Neuronal stem cell (in vitro differentiated cells): Measurements from ENCODE around the gene C8G.

Source experiments
- DNase-seq: peaks from one replicate; pipeline ENCODE4 v3.0.0-alpha.2; 2013; ENCODE audit warnings: low spot score
- H2AFZ ChIP-seq: one replicate; pipeline ENCODE4 v1.6.1; 2013; ENCODE audit warnings: mild to moderate bottlenecking, low read length, inconsistent platforms
- H2AK5ac ChIP-seq: 2 replicates; pipeline ENCODE4 v1.6.1; 2013; ENCODE audit warnings: low read depth, mild to moderate bottlenecking, inconsistent platforms, low read length, moderate library complexity, mixed read lengths
- H2BK120ac ChIP-seq: 2 replicates; pipeline ENCODE4 v1.6.1; 2013; ENCODE audit warnings: low read depth, mild to moderate bottlenecking, inconsistent platforms, low read length, moderate library complexity, mixed read lengths
- H2BK12ac ChIP-seq: one replicate; pipeline ENCODE4 v1.6.1; 2013; ENCODE audit warnings: low read length, inconsistent platforms
- H2BK15ac ChIP-seq: 2 replicates; pipeline ENCODE4 v1.6.1; 2013; ENCODE audit warnings: mild to moderate bottlenecking, low read length, inconsistent platforms, mixed read lengths
- H2BK5ac ChIP-seq: one replicate; pipeline ENCODE4 v1.6.1; 2013; ENCODE audit warnings: inconsistent platforms, mild to moderate bottlenecking, low read length, moderate library complexity
- H3K14ac ChIP-seq: one replicate; pipeline ENCODE4 v1.6.1; 2013; ENCODE audit warnings: low read length, inconsistent platforms
- H3K18ac ChIP-seq: 2 replicates; pipeline ENCODE4 v1.6.1; 2013; ENCODE audit warnings: low read length, inconsistent platforms
- H3K23ac ChIP-seq: 2 replicates; pipeline ENCODE4 v1.6.1; 2013; ENCODE audit warnings: low read depth, mild to moderate bottlenecking, mixed read lengths, low read length, inconsistent platforms; ENCODE audit not compliant: poor library complexity
- H3K27ac ChIP-seq: replicated peaks from 3 replicates; pipeline ENCODE4 v1.5.1; 2013; ENCODE audit warnings: low read length, inconsistent platforms
- H3K27me3 ChIP-seq, 3 experiments: 2 replicates each; pipeline ENCODE4 v1.6.1; 2013; ENCODE audit warnings: low read length in 3 of 3, mild to moderate bottlenecking in 2 of 3, inconsistent platforms in 1 of 3, low read depth in 1 of 3, mixed read lengths in 1 of 3, moderate library complexity in 1 of 3; ENCODE audit not compliant: control insufficient read depth in 3 of 3, insufficient read depth in 3 of 3
- H3K36me3 ChIP-seq, 2 donors: replicated peaks in 1 of 2; 2 replicates each; pipeline ENCODE4 v1.6.1; 2013; ENCODE audit warnings: low read length in 2 of 2; ENCODE audit not compliant: control insufficient read depth in 2 of 2, insufficient read depth in 2 of 2
- H3K4ac ChIP-seq: 2 replicates; pipeline ENCODE4 v1.6.1; 2013; ENCODE audit warnings: inconsistent platforms, mild to moderate bottlenecking, low read length, moderate library complexity
- H3K4me1 ChIP-seq, 2 donors: 1 replicate in 1 of 2; 2 replicates in 1 of 2; pipeline ENCODE4 v1.6.1; 2013; ENCODE audit warnings: low read length in 2 of 2, low read depth in 1 of 2; ENCODE audit not compliant: control insufficient read depth in 2 of 2, insufficient read depth in 1 of 2
- H3K4me2 ChIP-seq: one replicate; pipeline ENCODE4 v1.6.1; 2013; ENCODE audit warnings: mild to moderate bottlenecking, low read length, inconsistent platforms; ENCODE audit not compliant: insufficient read depth, poor library complexity, severe bottlenecking
- H3K4me3 ChIP-seq, 2 donors: 2 replicates each; pipeline ENCODE4 v1.5.1; 2013; ENCODE audit warnings: low read length in 2 of 2, mild to moderate bottlenecking in 2 of 2, inconsistent platforms in 1 of 2, moderate library complexity in 1 of 2
- H3K79me1 ChIP-seq: one replicate; pipeline ENCODE4 v1.6.1; 2013; ENCODE audit warnings: low read depth, mild to moderate bottlenecking, inconsistent platforms, low read length, moderate library complexity
- H3K9ac ChIP-seq: one replicate; pipeline ENCODE4 v1.6.1; 2013; ENCODE audit warnings: mild to moderate bottlenecking, low read depth, low read length, inconsistent platforms; ENCODE audit not compliant: poor library complexity
- H3K9me3 ChIP-seq, 2 donors: replicated peaks in 1 of 2; 2 replicates each; pipeline versions ENCODE3 to v1.6.1; 2013; ENCODE audit warnings: low read length in 2 of 2, mild to moderate bottlenecking in 2 of 2, inconsistent platforms in 1 of 2, low read depth in 1 of 2, mixed read lengths in 1 of 2, moderate library complexity in 1 of 2; ENCODE audit not compliant: control insufficient read depth in 2 of 2, insufficient read depth in 1 of 2
- H4K8ac ChIP-seq: one replicate; pipeline ENCODE4 v1.6.1; 2013; ENCODE audit warnings: low read depth, mild to moderate bottlenecking, inconsistent platforms, low read length, moderate library complexity
- H4K91ac ChIP-seq: one replicate; pipeline ENCODE4 v1.6.1; 2013; ENCODE audit warnings: low read length, low read depth, mild to moderate bottlenecking, inconsistent platforms; ENCODE audit not compliant: poor library complexity
- WGBS, 2 donors: extraction: QIAGEN DNeasy Blood & Tissue Kit; methylation state at CpG; one replicate each; pipeline ENCODE4 v1.1.7; 2013; ENCODE audit warnings: missing lambda C conversion rate in 2 of 2, mixed read lengths in 1 of 2; ENCODE audit not compliant: insufficient read length in 2 of 2, insufficient replicate concordance in 1 of 2; ENCODE audit errors: extremely low coverage in 2 of 2; 5-methylcytosine and 5-hydroxymethylcytosine counted together

C8G gene

GRCh38 chr9:136900556-136900955 lies 44.5 kb upstream of the C8G start:
- Histone ChIP-seq H3K79me1 (peaks cover 17% of the 10 kb centered on the region), H3K4me3 (no peak overlapping the region), H3K23ac (no peak overlapping the region), H3K9ac (no peak overlapping the region), H2BK120ac (no peak overlapping the region), H2BK5ac (no peak overlapping the region), H3K27ac (no peak overlapping the region), H2AFZ (no peak overlapping the region), H3K4me1 (peaks cover 0 to 8% of the 10 kb centered on the region in 2 donors), H4K91ac (no peak overlapping the region), H3K18ac (no peak overlapping the region), H3K27me3 (no peaks in the 10 kb centered on the region), H4K8ac (no peak overlapping the region), H3K36me3 (peaks cover 44 to 74% of the 10 kb centered on the region in 2 donors), H3K4me2 (no peak overlapping the region), H2BK12ac (no peak overlapping the region), H3K14ac (no peak overlapping the region), H2AK5ac (no peak overlapping the region), H2BK15ac (no peak overlapping the region), H3K9me3 (no peaks in the 10 kb centered on the region), H3K4ac (no peak overlapping the region)
- no peak for DNase-seq
- WGBS, 2 donors: no CpG with 5 or more reads among the region's 10 CpGs

GRCh38 chr9:136900988-136901515 lies 44.0 kb upstream of the C8G start:
- Histone ChIP-seq H3K9me3 (no peaks in the 10 kb centered on the region), H3K36me3 (peaks cover 44 to 77% of the 10 kb centered on the region in 2 donors), H3K79me1 (peaks cover 13% of the 10 kb centered on the region), H3K9ac (no peak overlapping the region), H2BK5ac (no peak overlapping the region), H2BK12ac (no peak overlapping the region), H4K8ac (no peak overlapping the region), H3K4ac (no peak overlapping the region), H2BK120ac (no peak overlapping the region), H3K4me1 (peaks cover 0 to 5% of the 10 kb centered on the region in 2 donors), H3K23ac (no peak overlapping the region), H4K91ac (no peak overlapping the region), H2AK5ac (no peak overlapping the region), H3K27ac (no peak overlapping the region), H3K18ac (no peak overlapping the region), H3K4me2 (no peak overlapping the region), H3K4me3 (peak overlapping the region in 1 of 2 donors; percentile 23), H2BK15ac (no peak overlapping the region), H3K27me3 (no peaks in the 10 kb centered on the region), H2AFZ (no peak overlapping the region), H3K14ac (no peak overlapping the region)
- WGBS, 2 donors: no CpG with 5 or more reads among the region's 13 CpGs
- no peak for DNase-seq

- Histone ChIP-seq H3K14ac (no peak overlapping the region), H2BK120ac (no peak overlapping the region), H2BK5ac (no peak overlapping the region), H2AFZ (no peak overlapping the region), H2BK12ac (no peak overlapping the region), H3K36me3 (peaks cover 46 to 83% of the 10 kb centered on the region in 2 donors), H4K91ac (no peak overlapping the region), H3K79me1 (peaks cover 10% of the 10 kb centered on the region), H3K4ac (no peak overlapping the region), H4K8ac (no peak overlapping the region), H3K27me3 (no peaks in the 10 kb centered on the region), H2BK15ac (no peak overlapping the region), H3K18ac (no peak overlapping the region), H2AK5ac (no peak overlapping the region), H3K4me3 (no peak overlapping the region), H3K9ac (no peak overlapping the region), H3K23ac (peak overlapping the region; percentile 65), H3K27ac (no peak overlapping the region), H3K4me1 (peaks cover 0 to 2% of the 10 kb centered on the region in 2 donors), H3K9me3 (no peaks in the 10 kb centered on the region), H3K4me2 (no peak overlapping the region)
- no CpG with 5 or more reads among the region's 20 CpGs for WGBS, 2 donors
- DNase-seq: no peak
These were observed 43.4 kb upstream of the C8G start for GRCh38 chr9:136901516-136902258.

GRCh38 chr9:136902259-136902821 lies 42.7 kb upstream of the C8G start:
- no peaks in the 10 kb centered on the region for H3K9me3 ChIP-seq

More at GRCh38 chr9:136902259-136902821, 42.7 kb upstream of the C8G start:
- H4K8ac ChIP-seq: no peak overlapping the region
- no peak overlapping the region for H3K27ac ChIP-seq
- no peak overlapping the region for H3K4me2 ChIP-seq
- no peak overlapping the region for H3K14ac ChIP-seq
- no peak overlapping the region for H2AK5ac ChIP-seq
- no peak overlapping the region for H2BK5ac ChIP-seq
- no peak overlapping the region for H2BK120ac ChIP-seq
- peaks cover 14% of the 10 kb centered on the region for H3K79me1 ChIP-seq
- H3K9ac ChIP-seq: no peak overlapping the region
- no peak overlapping the region for H2BK12ac ChIP-seq
- no CpG with 5 or more reads among the region's 15 CpGs for WGBS, 2 donors
- no peak for DNase-seq
- H2AFZ ChIP-seq: no peak overlapping the region
- H3K4ac ChIP-seq: no peak overlapping the region
- no peak overlapping the region for H4K91ac ChIP-seq
- H3K4me1 ChIP-seq: no peaks in the 10 kb centered on the region
- no peak overlapping the region for H3K4me3 ChIP-seq
- H3K27me3 ChIP-seq: no peaks in the 10 kb centered on the region
- no peak overlapping the region for H3K18ac ChIP-seq
- H3K23ac ChIP-seq: peak overlapping the region; percentile 65
- no peak overlapping the region for H2BK15ac ChIP-seq
- H3K36me3 ChIP-seq: peaks cover 52 to 87% of the 10 kb centered on the region in 2 donors
